Suppressor macrophage treated with lipopolysaccharide for 4 hours (primary cell): Measurements from ENCODE around the gene MTCL1.

Experiments
- DNase-seq: peaks from one replicate; pipeline ENCODE4 v3.0.0-alpha.2; 2020

Gene MTCL1

GRCh38 chr18:8715599-8715998 lies 10.2 kb downstream of the MTCL1 start:
- DNase-seq, result no peak

DNA sequence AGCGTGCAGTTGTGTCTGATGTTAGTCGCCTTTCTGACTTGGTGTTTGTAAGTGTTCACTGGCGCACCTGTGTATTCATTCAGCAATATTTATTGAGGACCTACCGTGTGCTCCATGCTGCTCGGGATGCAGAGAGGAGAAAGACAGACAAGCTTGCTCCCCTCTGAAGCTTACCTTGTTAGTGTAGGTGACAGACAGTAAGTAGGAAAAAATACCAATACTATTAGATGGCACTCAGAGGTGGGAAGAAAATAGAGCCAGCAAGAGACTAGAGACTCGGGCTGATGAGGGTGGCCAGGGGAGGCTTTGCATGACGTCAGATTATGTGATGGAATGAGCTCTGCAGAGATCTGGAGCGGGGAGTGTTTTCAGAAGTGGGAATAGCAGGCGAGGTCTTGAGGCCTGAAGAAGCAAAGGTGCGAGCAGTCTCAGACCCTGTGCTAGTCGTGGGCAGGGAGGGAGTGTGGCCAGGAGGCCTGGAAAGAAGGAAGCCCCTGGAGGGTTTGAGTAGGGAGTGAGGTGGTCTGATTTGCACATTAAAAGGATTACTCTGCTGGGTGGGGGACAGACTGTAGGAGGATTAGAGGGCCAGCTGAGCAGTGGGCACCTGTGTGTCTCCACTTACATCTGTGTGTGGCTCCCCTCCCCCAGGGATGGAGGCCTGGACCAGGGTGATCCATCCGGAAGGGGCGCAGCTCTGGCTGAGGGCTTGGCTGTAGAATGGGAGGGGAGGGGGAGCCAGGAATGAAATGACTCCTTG lies 11.8 kb downstream of the MTCL1 start:
- DNase-seq, result no peak

GRCh38 chr18:8718401-8718913 lies 13.1 kb downstream of the MTCL1 start:
- no peak for DNase-seq

GRCh38 chr18:8719192-8719591 lies 13.8 kb downstream of the MTCL1 start:
- DNase-seq, result no peak

GRCh38 chr18:8720141-8720540 lies 14.8 kb downstream of the MTCL1 start:
- DNase-seq, result no peak

GRCh38 chr18:8721094-8721669 lies 15.8 kb downstream of the MTCL1 start:
- no peak for DNase-seq

DNA sequence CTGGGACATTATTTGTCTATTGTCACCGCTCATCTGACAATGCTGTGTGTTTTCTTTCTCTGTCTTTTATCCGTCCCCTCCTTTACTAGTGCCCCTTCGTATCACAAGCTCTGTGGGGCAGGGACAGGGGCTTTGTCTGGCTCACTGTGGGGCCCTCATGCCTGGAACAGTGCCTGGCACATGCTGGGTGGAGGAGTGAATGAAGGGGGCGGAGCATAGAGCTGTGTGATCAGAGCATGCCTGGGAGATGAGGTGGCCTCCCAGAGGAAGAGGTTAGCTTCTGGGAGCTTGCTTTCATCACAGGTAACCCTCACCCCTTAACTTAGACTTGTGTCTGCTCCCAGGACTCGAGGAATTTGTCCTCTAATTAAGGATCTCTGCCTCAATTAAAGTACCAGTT lies 16.4 kb downstream of the MTCL1 start:
- no peak for DNase-seq

DNA sequence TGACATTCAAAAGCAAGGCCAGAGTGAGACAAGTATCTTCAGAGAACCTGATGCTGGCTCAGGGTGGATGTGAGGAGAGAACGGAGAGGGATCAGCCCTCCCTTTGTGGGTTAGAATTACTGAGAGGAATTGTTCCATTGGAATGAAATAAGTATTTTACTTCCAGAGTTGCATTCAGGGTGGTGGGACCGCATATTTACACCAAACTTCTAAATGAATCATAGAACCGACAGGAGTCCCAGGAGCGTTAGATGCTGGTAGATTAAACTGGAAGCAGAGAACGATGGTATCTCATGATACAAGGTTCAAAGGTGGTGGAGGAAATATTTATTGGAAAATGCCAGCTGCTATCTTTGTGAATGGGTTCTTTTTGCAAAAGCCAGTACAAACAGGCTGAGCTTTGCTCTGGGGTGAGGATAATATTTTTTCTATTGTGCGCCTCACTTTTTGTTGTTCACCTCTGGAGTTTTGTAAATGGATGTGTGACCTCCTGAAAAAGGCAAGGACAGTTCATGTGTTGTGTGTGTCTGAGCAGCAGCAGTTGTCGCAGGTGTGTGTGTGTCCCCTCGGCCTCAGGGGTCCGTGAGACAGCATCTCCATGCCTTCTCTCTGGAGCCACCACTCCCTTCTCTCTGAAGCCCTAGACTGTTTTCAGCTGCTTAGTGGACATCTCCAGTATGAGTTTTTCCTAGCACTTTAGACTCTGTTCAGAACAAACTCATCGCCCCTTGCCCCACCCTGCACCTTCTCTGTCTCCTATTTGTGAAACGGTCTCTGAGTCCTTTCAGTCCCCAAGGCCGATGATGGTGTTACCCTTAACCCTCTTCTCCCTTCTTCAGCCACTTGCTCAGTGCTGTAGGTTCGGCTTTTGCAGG lies 17.8 kb downstream of the MTCL1 start:
- no peak for DNase-seq

DNA sequence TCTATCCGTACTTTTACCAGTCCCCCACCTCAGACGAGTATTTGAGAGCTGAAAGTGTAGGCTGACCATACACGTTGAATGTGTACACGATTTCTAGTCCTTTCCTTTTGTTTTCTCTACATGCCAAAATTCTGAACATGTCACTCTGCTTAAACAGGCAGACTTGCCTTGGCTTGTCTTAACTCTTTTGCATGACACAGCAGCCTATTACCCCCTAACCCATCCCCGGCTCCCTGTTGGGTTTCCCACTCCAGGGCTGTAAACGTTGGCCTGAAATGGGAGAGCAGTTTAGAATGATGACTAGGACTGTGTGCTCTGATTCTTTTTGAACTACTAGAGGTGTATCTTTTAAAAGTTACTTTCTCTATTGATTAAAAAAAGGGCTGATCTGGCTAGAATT lies 19.1 kb downstream of the MTCL1 start:
- no peak for DNase-seq

GRCh38 chr18:8726281-8726680 lies 20.9 kb downstream of the MTCL1 start:
- DNase-seq, result no peak

- DNase-seq, result no peak
These were observed 21.8 kb downstream of the MTCL1 start for GRCh38 chr18:8726963-8727705.

DNA sequence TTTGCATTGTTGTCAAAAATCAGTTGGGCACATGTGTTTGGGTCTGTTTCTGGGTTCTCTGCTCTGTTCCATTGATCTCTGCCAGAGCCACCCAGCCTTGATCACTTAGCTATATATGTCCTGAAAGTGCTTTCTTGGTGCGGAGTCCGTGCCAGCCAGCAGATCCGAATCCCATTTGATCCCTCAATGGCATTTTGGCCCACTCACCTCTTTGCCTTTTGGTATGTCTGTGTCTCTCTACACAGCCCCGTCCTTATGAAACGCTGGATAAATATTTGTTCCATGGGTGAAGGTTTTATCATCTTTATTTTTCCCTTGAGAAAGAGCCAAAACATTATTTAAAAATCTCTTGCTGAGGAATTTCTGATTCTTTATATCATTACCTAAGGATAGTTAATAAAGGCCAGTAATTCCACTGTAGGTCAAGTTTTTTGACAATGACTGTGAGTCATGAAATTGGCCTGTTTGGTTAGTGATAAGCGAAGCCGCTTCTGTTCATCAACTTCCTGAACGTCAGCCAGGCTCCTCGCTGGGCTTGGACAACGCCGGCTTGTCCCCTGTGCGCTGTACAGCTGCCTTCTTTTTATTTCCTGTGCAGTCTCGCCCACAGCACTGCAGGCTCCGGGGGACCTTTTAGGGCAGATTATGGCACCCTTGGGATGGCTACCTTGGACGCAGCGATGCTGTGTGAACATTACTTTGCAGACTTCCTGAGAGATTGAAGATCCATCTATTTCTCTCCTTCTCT lies 24.9 kb downstream of the MTCL1 start:
- peak; percentile 18 for DNase-seq

DNA sequence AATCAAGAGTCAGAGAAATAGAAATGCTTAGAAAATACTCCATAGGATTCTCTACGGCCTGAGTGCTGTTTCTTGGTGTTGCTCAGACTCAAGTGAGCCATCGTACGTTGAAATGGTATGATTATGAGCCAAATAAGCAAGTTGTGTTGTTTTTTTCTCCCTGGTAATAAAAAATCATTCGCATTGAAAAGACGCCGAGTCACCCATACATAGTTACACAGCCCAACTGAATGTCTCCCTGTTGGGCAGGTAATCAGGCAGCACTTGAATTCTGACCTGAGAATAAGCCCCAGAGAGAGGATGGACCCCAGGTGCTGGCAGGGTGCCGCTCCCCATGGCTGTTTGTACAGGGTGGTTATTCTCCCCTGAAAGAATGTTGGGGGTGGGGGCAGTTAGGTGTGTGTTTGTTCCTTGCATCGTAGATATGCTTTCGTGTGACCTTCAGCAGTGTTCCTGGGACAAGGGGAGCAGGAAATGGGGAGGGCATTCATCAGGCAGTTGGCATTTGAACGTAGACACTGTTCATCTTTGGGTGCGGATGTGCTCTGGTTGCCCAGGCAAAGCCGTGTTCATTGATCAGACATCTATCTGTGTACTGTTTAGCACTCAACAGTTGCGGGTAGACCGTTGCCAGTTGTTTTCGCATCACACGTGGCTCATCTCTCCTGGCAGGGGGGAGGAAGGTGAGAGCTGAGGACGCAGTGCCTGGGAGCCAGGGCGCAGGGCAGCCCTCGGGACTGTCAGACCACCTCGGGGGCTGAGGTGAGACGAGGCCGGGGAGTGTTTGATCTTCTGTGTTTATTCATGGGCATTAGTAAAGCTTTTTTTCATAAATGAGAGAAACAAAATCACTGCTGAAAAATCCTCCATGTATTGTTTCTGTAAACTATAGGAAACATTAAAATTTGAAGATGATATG lies 27.3 kb downstream of the MTCL1 start:
- no peak for DNase-seq

GRCh38 chr18:8734496-8734895 lies 29.1 kb downstream of the MTCL1 start:
- DNase-seq, result no peak

GRCh38 chr18:8735274-8735673 lies 29.9 kb downstream of the MTCL1 start:
- DNase-seq, result no peak

- DNase-seq, result no peak
These were observed 35.8 kb downstream of the MTCL1 start for GRCh38 chr18:8741117-8741516.

GRCh38 chr18:8741532-8741931 lies 36.2 kb downstream of the MTCL1 start:
- DNase-seq, result no peak

- no peak for DNase-seq
These were observed 37.3 kb downstream of the MTCL1 start for GRCh38 chr18:8742387-8743361.

DNA sequence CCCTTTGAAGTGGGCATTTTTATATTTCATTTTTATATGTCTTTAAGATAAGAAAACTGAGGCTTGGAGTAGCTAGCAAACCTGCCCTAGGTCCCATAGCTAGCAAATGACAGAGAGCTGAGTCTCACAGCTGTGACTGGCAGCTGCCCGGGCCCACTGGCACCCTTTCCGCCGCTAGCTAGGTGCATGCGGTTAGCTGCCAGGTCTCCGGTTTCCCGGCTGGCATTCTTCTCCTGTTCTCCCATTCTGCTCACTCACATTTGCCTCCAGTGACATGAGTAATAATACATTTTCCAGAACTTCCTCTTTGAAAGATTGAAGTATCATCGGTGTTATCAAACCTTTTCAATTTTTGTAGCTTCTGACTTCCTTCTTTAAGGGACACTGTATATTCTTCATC lies 38.7 kb downstream of the MTCL1 start:
- no peak for DNase-seq

GRCh38 chr18:8744656-8745055 lies 39.3 kb downstream of the MTCL1 start:
- no peak for DNase-seq
